ENCODE results near the gene MCUB. TPM values are rescaled to one million over a fixed set of nuclear protein-coding genes. Genes with fewer than 3 reads are reported as not detected.

Gene MCUB
- total and polyA plus RNA-seq, 7 donors = 0.73 to 2.8 (median 1.5) TPM

DNA sequence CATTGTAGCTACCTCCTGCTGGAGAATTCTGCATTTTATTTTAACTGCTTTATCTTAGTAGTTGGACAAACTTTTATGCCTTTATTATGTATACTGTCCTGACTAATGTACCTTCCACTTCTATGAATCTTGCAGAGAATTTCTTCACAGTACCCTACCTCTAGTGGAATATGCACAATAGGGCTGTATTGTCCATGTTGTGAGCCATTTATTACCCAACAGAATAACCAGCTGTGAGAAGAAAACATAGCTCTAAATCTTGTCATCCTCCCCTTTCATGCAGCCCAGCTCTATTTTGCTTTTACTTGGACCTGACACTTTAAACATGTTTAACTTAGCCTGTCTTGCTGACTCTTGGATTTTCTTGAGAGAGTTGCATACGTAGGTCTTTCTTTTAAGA is 56.2 kb downstream of the MCUB start:
- Histone ChIP-seq H3K4me1 (no peaks in the 10 kb centered on the region), H3K27me3 (ENCODE audit: insufficient read depth in 3 of 3, low read length in 2 of 3) (no peaks in the 10 kb centered on the region), H3K9me3 (peaks cover 5% of the 10 kb centered on the region), H3K4me3 (no peak overlapping the region), H3K36me3 (ENCODE audit: insufficient read depth in 1 of 2, low read depth in 1 of 2) (no peaks in the 10 kb centered on the region), H3K27ac (no peak overlapping the region)
- TF ChIP-seq, protein P1, sequence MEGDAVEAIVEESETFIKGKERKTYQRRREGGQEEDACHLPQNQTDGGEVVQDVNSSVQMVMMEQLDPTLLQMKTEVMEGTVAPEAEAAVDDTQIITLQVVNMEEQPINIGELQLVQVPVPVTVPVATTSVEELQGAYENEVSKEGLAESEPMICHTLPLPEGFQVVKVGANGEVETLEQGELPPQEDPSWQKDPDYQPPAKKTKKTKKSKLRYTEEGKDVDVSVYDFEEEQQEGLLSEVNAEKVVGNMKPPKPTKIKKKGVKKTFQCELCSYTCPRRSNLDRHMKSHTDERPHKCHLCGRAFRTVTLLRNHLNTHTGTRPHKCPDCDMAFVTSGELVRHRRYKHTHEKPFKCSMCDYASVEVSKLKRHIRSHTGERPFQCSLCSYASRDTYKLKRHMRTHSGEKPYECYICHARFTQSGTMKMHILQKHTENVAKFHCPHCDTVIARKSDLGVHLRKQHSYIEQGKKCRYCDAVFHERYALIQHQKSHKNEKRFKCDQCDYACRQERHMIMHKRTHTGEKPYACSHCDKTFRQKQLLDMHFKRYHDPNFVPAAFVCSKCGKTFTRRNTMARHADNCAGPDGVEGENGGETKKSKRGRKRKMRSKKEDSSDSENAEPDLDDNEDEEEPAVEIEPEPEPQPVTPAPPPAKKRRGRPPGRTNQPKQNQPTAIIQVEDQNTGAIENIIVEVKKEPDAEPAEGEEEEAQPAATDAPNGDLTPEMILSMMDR (IDR thresholded peaks at IDR 0.05) = no peak
- DNase-seq = no peak
- WGBS, 3 donors = 81 to 97% (median 94%) methylated on average over 1 of the region's 1 CpG
- intact Hi-C loops (cut with DNase I) = no loop called here
- ATAC-seq = no peak

DNA sequence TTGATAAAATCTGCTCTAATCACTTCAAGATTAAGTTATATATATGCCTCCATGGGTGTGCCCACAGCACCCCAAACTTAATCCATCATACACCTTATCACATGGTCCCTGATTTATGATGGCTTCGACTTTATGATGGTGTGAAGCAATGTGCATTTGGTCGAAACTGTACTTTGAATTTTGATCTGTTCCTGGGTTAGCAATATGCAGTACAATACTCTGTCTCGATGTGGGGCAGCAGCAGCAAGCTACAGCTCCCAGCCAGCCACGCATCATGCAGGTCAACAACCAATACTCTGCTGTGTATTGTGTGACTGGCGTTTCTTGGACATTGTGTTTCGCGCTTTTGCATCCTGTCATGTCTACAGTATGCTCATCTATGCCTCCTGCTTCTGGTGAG is 62.6 kb downstream of the MCUB start:
- DNase-seq = no peak
- no peaks in the 10 kb centered on the region for H3K27me3 ChIP-seq (ENCODE audit: insufficient read depth in 3 of 3, low read length in 2 of 3)
- no peak overlapping the region for H3K4me3 ChIP-seq
- intact Hi-C loops (cut with DNase I) = no loop called here
- no peaks in the 10 kb centered on the region for H3K36me3 ChIP-seq (ENCODE audit: insufficient read depth in 1 of 2, low read depth in 1 of 2)
- 90 to 92% (median 91%) methylated on average over 7 of the region's 7 CpGs for WGBS, 3 donors
- ATAC-seq = no peak
- no peaks in the 10 kb centered on the region for H3K9me3 ChIP-seq
- H3K27ac ChIP-seq = no peak overlapping the region
- TF ChIP-seq, protein P1 (IDR thresholded peaks at IDR 0.05) = no peak
- no peaks in the 10 kb centered on the region for H3K4me1 ChIP-seq

DNA sequence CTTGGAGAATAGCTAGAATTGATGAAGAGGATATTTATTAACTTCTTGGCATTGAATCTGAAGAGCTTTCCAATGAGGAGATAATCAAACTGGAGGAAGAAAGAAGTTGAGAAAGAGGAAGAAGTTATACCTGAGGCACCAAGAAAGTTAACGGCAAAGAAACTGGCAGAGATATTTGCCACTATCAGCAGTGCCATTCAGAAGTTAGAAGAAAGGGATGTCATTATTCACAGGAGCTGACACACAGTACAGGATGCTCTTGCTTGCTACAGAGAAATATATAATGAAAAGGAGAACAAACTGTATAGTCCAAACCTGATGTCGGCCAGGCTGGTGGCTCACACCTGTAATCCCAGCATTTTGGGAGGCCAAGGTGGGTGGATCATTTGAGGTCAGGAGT is 64.5 kb downstream of the MCUB start:
- 93 to 98% (median 94%) methylated on average over 2 of the region's 2 CpGs for WGBS, 3 donors
- no peaks in the 10 kb centered on the region for H3K9me3 ChIP-seq
- H3K36me3 ChIP-seq (ENCODE audit: insufficient read depth in 1 of 2, low read depth in 1 of 2) = no peaks in the 10 kb centered on the region
- no peak for ATAC-seq
- no peak for DNase-seq
- no peak overlapping the region for H3K4me3 ChIP-seq
- H3K27me3 ChIP-seq (ENCODE audit: insufficient read depth in 3 of 3, low read length in 2 of 3) = no peaks in the 10 kb centered on the region
- H3K27ac ChIP-seq = no peak overlapping the region
- TF ChIP-seq, protein P1 (IDR thresholded peaks at IDR 0.05) = no peak
- no peaks in the 10 kb centered on the region for H3K4me1 ChIP-seq
- intact Hi-C loops (cut with DNase I) = no loop called here

DNA sequence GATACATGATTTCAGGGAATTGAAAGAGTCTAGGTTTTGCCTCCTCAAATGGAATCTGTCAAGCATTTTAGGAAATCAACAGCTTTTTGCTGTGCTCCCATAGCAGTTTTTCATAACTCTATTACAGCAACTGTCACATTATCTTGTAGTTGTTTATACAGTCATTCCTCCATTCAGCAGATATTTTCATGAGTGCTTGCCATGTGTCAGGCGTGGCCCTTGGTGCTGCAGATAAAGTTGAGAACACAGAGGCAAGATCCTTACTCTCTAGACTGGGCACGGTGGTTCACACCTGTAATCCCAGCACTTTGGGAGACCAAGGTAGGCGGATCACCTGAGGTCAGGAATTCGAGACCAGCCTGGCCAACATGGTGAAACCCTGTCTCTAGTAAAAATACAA is 67.3 kb downstream of the MCUB start:
- ATAC-seq = no peak
- intact Hi-C loops (cut with DNase I) = no loop called here
- Histone ChIP-seq H3K9me3 (no peaks in the 10 kb centered on the region), H3K4me1 (no peaks in the 10 kb centered on the region), H3K4me3 (no peak overlapping the region), H3K36me3 (ENCODE audit: insufficient read depth in 1 of 2, low read depth in 1 of 2) (no peaks in the 10 kb centered on the region), H3K27ac (no peak overlapping the region), H3K27me3 (ENCODE audit: insufficient read depth in 3 of 3, low read length in 2 of 3) (no peaks in the 10 kb centered on the region)
- DNase-seq = no peak
- WGBS, 3 donors = 96 to 97% (median 97%) methylated on average over 4 of the region's 4 CpGs
- TF ChIP-seq, protein P1 (IDR thresholded peaks at IDR 0.05) = no peak

DNA sequence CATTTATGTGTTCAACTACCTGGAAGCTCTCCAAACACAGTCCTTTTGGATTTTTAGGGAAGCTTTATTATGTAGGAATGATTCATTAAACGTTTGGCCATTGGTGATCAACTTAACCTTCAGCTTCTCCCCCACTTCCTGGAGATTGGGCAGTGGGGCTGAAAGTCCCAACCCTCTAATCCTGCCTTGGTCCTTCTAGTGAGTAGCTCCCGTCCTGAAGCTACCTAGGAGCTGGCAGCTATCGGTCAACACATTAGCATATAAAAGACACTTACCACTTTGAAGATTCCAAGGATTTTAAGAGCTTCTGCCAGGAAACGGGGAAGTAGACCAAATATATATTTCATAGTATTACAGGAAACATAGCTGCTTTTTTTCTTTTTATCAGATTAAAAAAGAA is 69.7 kb downstream of the MCUB start:
- no peaks in the 10 kb centered on the region for H3K36me3 ChIP-seq (ENCODE audit: insufficient read depth in 1 of 2, low read depth in 1 of 2)
- H3K4me1 ChIP-seq = no peaks in the 10 kb centered on the region
- ATAC-seq (no peak), DNase-seq (no peak)
- H3K9me3 ChIP-seq = no peaks in the 10 kb centered on the region
- TF ChIP-seq, protein P1 (IDR thresholded peaks at IDR 0.05) = no peak
- H3K27ac ChIP-seq = no peak overlapping the region
- intact Hi-C loops (cut with DNase I) = no loop called here
- no peaks in the 10 kb centered on the region for H3K27me3 ChIP-seq (ENCODE audit: insufficient read depth in 3 of 3, low read length in 2 of 3)
- H3K4me3 ChIP-seq = no peak overlapping the region
- 57 to 58% (median 58%) methylated on average over 4 of the region's 4 CpGs for WGBS, 3 donors
